H1 (cell line): ENCODE data around the gene MGMT. TPM values are rescaled to one million over a fixed set of nuclear protein-coding genes. Genes with fewer than 3 reads are reported as not detected.

Source experiments
- CTCF ChIA-PET: fragments of 300-600 bp; sonication (Branson Sonifier 250); formaldehyde crosslinking; loops from one replicate; lab custom pipeline; 2021; ENCODE audit not compliant: partially characterized antibody; lab: Charles Lee
- POLR2A ChIA-PET: fragments of 300-600 bp; sonication (Branson Sonifier 250); formaldehyde crosslinking; loops from one replicate; lab custom pipeline; 2021; ENCODE audit warnings: inconsistent platforms; ENCODE audit not compliant: partially characterized antibody; lab: Charles Lee
- DNase-seq, 2 experiments: peaks; one replicate each; pipeline versions ENCODE4 v3.0.0 to v3.0.0-alpha.2; 2010 to 2022; ENCODE audit warnings: low spot score in 2 of 2, low read depth in 1 of 2, mixed read lengths in 1 of 2
- FAIRE-seq: peaks from 2 replicates; lab custom pipeline; 2011; peaks lifted over from hg19 to GRCh38; lab: Jason Lieb, UNC
- H2AFZ ChIP-seq: 2 replicates; pipeline ENCODE4 v1.8.1; 2012; ENCODE audit warnings: low read length, inconsistent platforms
- H2AK5ac ChIP-seq: 2 replicates; pipeline ENCODE4 v1.6.1; 2013; ENCODE audit warnings: low read depth, low read length
- H2BK120ac ChIP-seq: replicated peaks from 2 replicates; pipeline ENCODE3; 2013; ENCODE audit warnings: low read depth, low read length, inconsistent platforms
- H2BK12ac ChIP-seq: 2 replicates; pipeline ENCODE4 v1.6.1; 2013; ENCODE audit warnings: low read depth, low read length
- H2BK15ac ChIP-seq: 2 replicates; pipeline ENCODE4 v1.6.1; 2013; ENCODE audit warnings: low read length
- H2BK20ac ChIP-seq: 2 replicates; pipeline ENCODE4 v1.6.1; 2013; ENCODE audit warnings: low read length
- H2BK5ac ChIP-seq: 2 replicates; pipeline ENCODE4 v1.6.1; 2013; ENCODE audit warnings: low read depth, low read length
- H3K14ac ChIP-seq: 2 replicates; pipeline ENCODE4 v1.6.1; 2013; ENCODE audit warnings: inconsistent platforms; ENCODE audit not compliant: insufficient read length
- H3K18ac ChIP-seq: 2 replicates; pipeline ENCODE4 v1.6.1; 2013; ENCODE audit warnings: low read length; ENCODE audit errors: extremely low read depth
- H3K23ac ChIP-seq: 2 replicates; pipeline ENCODE4 v1.6.1; 2013; ENCODE audit warnings: inconsistent platforms; ENCODE audit not compliant: insufficient read length
- H3K23me2 ChIP-seq: 2 replicates; pipeline ENCODE4 v1.6.1; 2013; ENCODE audit warnings: low read depth, low read length
- H3K27ac ChIP-seq: 2 replicates; pipeline ENCODE4 v1.6.1; 2011; ENCODE audit warnings: low read depth, low read length, inconsistent platforms
- H3K27me3 ChIP-seq, 4 experiments: replicated peaks in 1 of 4; 1 replicate in 1 of 4; 2 replicates in 3 of 4; pipeline versions ENCODE4 v1.6.1 to v1.8.1; 2011 to 2013; ENCODE audit warnings: low read length in 3 of 4, mild to moderate bottlenecking in 3 of 4, inconsistent platforms in 2 of 4, mixed read lengths in 2 of 4, moderate library complexity in 1 of 4; ENCODE audit not compliant: control insufficient read depth in 3 of 4, insufficient read depth in 3 of 4; ENCODE audit errors: extremely low read depth in 1 of 4
- H3K36me3 ChIP-seq, 4 experiments: 2 replicates each; pipeline versions ENCODE4 v1.6.1 to v1.8.1; 2011 to 2013; ENCODE audit warnings: mild to moderate bottlenecking in 4 of 4, low read length in 3 of 4, moderate library complexity in 2 of 4, control low read depth in 1 of 4, inconsistent platforms in 1 of 4; ENCODE audit not compliant: insufficient read depth in 4 of 4, control insufficient read depth in 2 of 4
- H3K4ac ChIP-seq: replicated peaks from 2 replicates; pipeline ENCODE3; 2013; ENCODE audit warnings: low read length, low read depth, mixed read lengths, inconsistent platforms; ENCODE audit not compliant: insufficient read length
- H3K4me1 ChIP-seq, 4 experiments: replicated peaks in 1 of 4; 1 replicate in 1 of 4; 2 replicates in 3 of 4; pipeline versions ENCODE4 v1.6.1 to v1.8.1; 2011 to 2013; ENCODE audit warnings: low read length in 3 of 4, inconsistent platforms in 2 of 4, mixed read lengths in 1 of 4; ENCODE audit not compliant: insufficient read depth in 4 of 4, control insufficient read depth in 3 of 4
- H3K4me2 ChIP-seq, 2 experiments: 2 replicates each; pipeline versions ENCODE4 v1.6.1 to v1.8.1; 2011 to 2013; ENCODE audit warnings: low read depth in 2 of 2, low read length in 2 of 2, control low read depth in 1 of 2, inconsistent platforms in 1 of 2, mild to moderate bottlenecking in 1 of 2; ENCODE audit not compliant: insufficient read depth in 1 of 2
- H3K4me3 ChIP-seq, 4 experiments: fragments of 200-600, 300-600 bp in 1 of 4; sonication (generic), shearing (Covaris generic), sonication (Bioruptor Twin) in 1 of 4; 2 replicates each; pipeline versions ENCODE4 v1.5.1 to v1.8.1; 2011 to 2016; ENCODE audit warnings: low read length in 4 of 4, low read depth in 3 of 4, control low read depth in 2 of 4, inconsistent platforms in 2 of 4, mild to moderate bottlenecking in 2 of 4, mixed read lengths in 1 of 4, moderate library complexity in 1 of 4; ENCODE audit not compliant: insufficient read depth in 2 of 4; ENCODE audit errors: extremely low read depth in 1 of 4
- H3K56ac ChIP-seq: replicated peaks from 2 replicates; pipeline ENCODE3; 2013; ENCODE audit warnings: low read depth, mild to moderate bottlenecking, mixed read lengths, low read length, inconsistent platforms; ENCODE audit not compliant: insufficient read length
- H3K79me1 ChIP-seq: 2 replicates; pipeline ENCODE4 v1.6.1; 2013; ENCODE audit warnings: low read depth, low read length, control low read depth
- H3K79me2 ChIP-seq, 2 experiments: 2 replicates each; pipeline versions ENCODE4 v1.6.1 to v1.8.1; 2012 to 2013; ENCODE audit warnings: low read length in 2 of 2, mild to moderate bottlenecking in 2 of 2, inconsistent platforms in 1 of 2; ENCODE audit not compliant: insufficient read depth in 2 of 2, control insufficient read depth in 1 of 2
- H3K9ac ChIP-seq, 4 experiments: replicated peaks in 1 of 4; 1 replicate in 1 of 4; 2 replicates in 3 of 4; pipeline versions ENCODE4 v1.6.1 to v1.8.1; 2011 to 2013; ENCODE audit warnings: low read depth in 3 of 4, low read length in 3 of 4, control low read depth in 2 of 4, mild to moderate bottlenecking in 2 of 4, moderate library complexity in 2 of 4, inconsistent platforms in 1 of 4; ENCODE audit errors: extremely low read depth in 1 of 4
- H3K9me3 ChIP-seq, 2 experiments: 2 replicates each; pipeline versions ENCODE4 v1.6.1 to v1.8.1; 2012 to 2013; ENCODE audit warnings: mild to moderate bottlenecking in 2 of 2, moderate library complexity in 2 of 2, control low read depth in 1 of 2, inconsistent platforms in 1 of 2, low read depth in 1 of 2, low read length in 1 of 2, mixed read lengths in 1 of 2; ENCODE audit not compliant: insufficient read depth in 2 of 2
- H4K20me1 ChIP-seq, 2 experiments: replicated peaks in 1 of 2; 2 replicates each; pipeline versions ENCODE3 to v1.8.1; 2011 to 2013; ENCODE audit warnings: inconsistent platforms in 2 of 2, low read length in 2 of 2, mild to moderate bottlenecking in 1 of 2; ENCODE audit not compliant: insufficient read depth in 2 of 2, control insufficient read depth in 1 of 2
- H4K5ac ChIP-seq: 2 replicates; pipeline ENCODE4 v1.6.1; 2013; ENCODE audit warnings: low read length, low read depth, mixed read lengths, inconsistent platforms; ENCODE audit not compliant: insufficient read length
- H4K8ac ChIP-seq: 2 replicates; pipeline ENCODE4 v1.8.0; 2013; ENCODE audit warnings: mild to moderate bottlenecking, moderate library complexity, low read length, inconsistent platforms; ENCODE audit not compliant: insufficient read depth; ENCODE audit errors: extremely low read depth
- H4K91ac ChIP-seq: replicated peaks from 2 replicates; pipeline ENCODE3; 2013; ENCODE audit warnings: low read length, mixed read lengths, inconsistent platforms; ENCODE audit not compliant: insufficient read length
- TCF12 ChIP-seq: IDR thresholded peaks from 2 replicates; pipeline ENCODE4 v1.6.1; 2011; ENCODE audit warnings: low read depth, mild to moderate bottlenecking, low read length
- WGBS, 2 experiments: shearing (Covaris generic) in 1 of 2; methylation state at CpG; one replicate each; pipeline versions ENCODE4 v1.1.6 to v1.1.7; 2013 to 2015; ENCODE audit warnings: low lambda C conversion rate in 2 of 2, mixed read lengths in 2 of 2, inconsistent platforms in 1 of 2, low coverage in 1 of 2, missing lambda C conversion rate in 1 of 2; ENCODE audit not compliant: insufficient replicate concordance in 2 of 2, insufficient coverage in 1 of 2, insufficient read length in 1 of 2; ENCODE audit errors: extremely low coverage in 1 of 2, missing lambda C conversion rate in 1 of 2; 5-methylcytosine and 5-hydroxymethylcytosine counted together
- polyA plus RNA-seq, 7 experiments: library from polyadenylated mRNA; depleted of rRNA in 3 of 7; stranded (reverse) in 5 of 7; unstranded in 2 of 7; fragments of >200 nt in 5 of 7; fragments of 200-250 nt in 2 of 7; gene quantifications; 1 replicate in 5 of 7; 2 replicates in 1 of 7; 4 replicates in 1 of 7; pipeline versions ENCODE4 v1.2.1 to v1.2.3, GENCODE V29; 2011 to 2013; ENCODE audit warnings: missing spikeins in 2 of 7, mixed read lengths in 2 of 7
- total RNA-seq: library from RNA; stranded (reverse); fragmentation: NEBNext Ultra II Directional; extraction: Animal tissue kit (Norgen Biotek cat#: 25700); gene quantifications from 2 replicates; pipeline ENCODE4 v1.2.1, GENCODE V29; 2021

MGMT gene
- total and polyA plus RNA-seq, 2 of the 8 experiments (the other 6 are each of a cell fraction or from before 2014, with no cell fraction given): 9.9 to 10.7 TPM

- Histone ChIP-seq H3K56ac (no peak overlapping the region), H3K23ac (no peak overlapping the region), H2BK20ac (no peak overlapping the region), H2BK5ac (no peak overlapping the region), H2BK12ac (no peak overlapping the region), H4K8ac (no peak overlapping the region), H3K4me2 (0 out of 4 replicates have a peak overlapping the region, but pooled peaks of 1 of the 2 experiments have one; percentile 19), H3K18ac (no peak overlapping the region), H4K20me1 (no peaks in the 10 kb centered on the region), H2AFZ (no peak overlapping the region), H3K4me1 (peaks cover 0 to 4% (median 1%) of the 10 kb centered on the region in 4 experiments; a peak in 4 of 7 replicates), H3K23me2 (no peaks in the 10 kb centered on the region), H3K79me1 (no peaks in the 10 kb centered on the region), H3K4ac (no peak overlapping the region), H3K14ac (no peak overlapping the region), H3K27me3 (no peaks in the 10 kb centered on the region), H2BK120ac (no peak overlapping the region), H2BK15ac (no peak overlapping the region), H3K9me3 (peaks cover 22 to 37% of the 10 kb centered on the region in 2 experiments), H3K4me3 (peak overlapping the region in 1 of 4 experiments; percentile 5; a peak in 1 of 8 replicates), H4K91ac (no peak overlapping the region), H4K5ac (no peak overlapping the region), H3K9ac (no peak overlapping the region), H3K27ac (no peak overlapping the region), H3K79me2 (no peaks in the 10 kb centered on the region), H3K36me3 (peaks cover 0 to 3% (median 0%) of the 10 kb centered on the region in 4 experiments; a peak in 2 of 8 replicates), H2AK5ac (no peak overlapping the region)
- 53% methylated on average over 5 of the region's 5 CpGs; no CpG with 5 or more reads in 1 of the 2 experiments for WGBS, 2 experiments
- ChIA-PET CTCF (no interaction called here), POLR2A (no interaction called here)
- FAIRE-seq (peak; percentile 42), DNase-seq (no peak)
- TF ChIP-seq TCF12: no peak
Measured at GRCh38 chr10:129494740-129495139, 27.7 kb downstream of the MGMT start.
